Lung (tissue), 12 donors: ENCODE data around the gene NBAS. TPM values are rescaled to one million over a fixed set of nuclear protein-coding genes. Genes with fewer than 3 reads are reported as not detected.

ENCODE experiments used
- ATAC-seq: fragments of 200-7000 bp; cut with Tn5 transposase; one replicate; pipeline ENCODE4 v1.9.1; 2020; ENCODE audit warnings: moderate number of reproducible peaks; ENCODE audit not compliant: insufficient read depth, low FRiP score
- DNase-seq, 3 donors: peaks; one replicate each; pipeline ENCODE4 v3.0.0-alpha.2; 2013 to 2017
- H3K27ac ChIP-seq, 2 donors: one replicate each; pipeline ENCODE4 v1.5.1; 2013; ENCODE audit warnings: mild to moderate bottlenecking in 2 of 2, moderate library complexity in 2 of 2, control low read depth in 1 of 2, inconsistent platforms in 1 of 2, low read depth in 1 of 2, low read length in 1 of 2
- H3K27me3 ChIP-seq, 3 donors: one replicate each; pipeline ENCODE4 v1.5.1; 2013; ENCODE audit warnings: low read length in 2 of 3; ENCODE audit not compliant: control insufficient read depth in 3 of 3, insufficient read depth in 3 of 3
- H3K36me3 ChIP-seq, 4 donors: one replicate each; pipeline ENCODE4 v1.5.1; 2013; ENCODE audit warnings: low read length in 4 of 4, mild to moderate bottlenecking in 1 of 4, moderate library complexity in 1 of 4; ENCODE audit not compliant: control insufficient read depth in 4 of 4, insufficient read depth in 4 of 4
- H3K4me1 ChIP-seq, 5 donors: one replicate each; pipeline ENCODE4 v1.5.1; 2013; ENCODE audit warnings: low read length in 5 of 5, mild to moderate bottlenecking in 2 of 5, moderate library complexity in 1 of 5; ENCODE audit not compliant: control insufficient read depth in 5 of 5, insufficient read depth in 5 of 5
- H3K4me3 ChIP-seq: one replicate; pipeline ENCODE4 v1.5.1; 2013; ENCODE audit warnings: mild to moderate bottlenecking, control low read depth, moderate library complexity
- H3K9ac ChIP-seq, 2 donors: one replicate each; pipeline ENCODE4 v1.5.1; 2013; ENCODE audit warnings: low read length in 2 of 2, control low read depth in 1 of 2; ENCODE audit not compliant: insufficient read depth in 1 of 2
- H3K9me3 ChIP-seq, 4 donors: one replicate each; pipeline ENCODE4 v1.5.1; 2013; ENCODE audit warnings: low read length in 3 of 4, mild to moderate bottlenecking in 1 of 4, moderate library complexity in 1 of 4; ENCODE audit not compliant: control insufficient read depth in 4 of 4, insufficient read depth in 3 of 4
- CTCF ChIP-seq: IDR thresholded peaks from 2 replicates; pipeline ENCODE4 v1.5.1; 2012; ENCODE audit warnings: mild to moderate bottlenecking; ENCODE audit errors: control extremely low read depth, extremely low read depth
- WGBS, 2 donors: extraction: QIAGEN DNeasy Blood & Tissue Kit; methylation state at CpG; one replicate each; pipeline ENCODE4 v1.1.7; 2013; 5-methylcytosine and 5-hydroxymethylcytosine counted together
- polyA plus RNA-seq, 2 donors: library from polyadenylated mRNA; stranded (reverse); fragments of 200-250 nt; gene quantifications; one replicate each; pipeline ENCODE4 v1.2.1, GENCODE V29; 2013
- total RNA-seq, 2 donors: library from RNA; depleted of rRNA in 1 of 2; stranded (reverse); fragments of >200 nt in 1 of 2; gene quantifications; one replicate each; pipeline ENCODE4 v1.2.1, GENCODE V29; 2014 to 2021
- donor health status: control.
- donor health status: control.
- donor health status: Bipolar disorder and iron deficiency.
- donor health status: healthy.
- donor health status: DM: yes; HTN: yes; CAD: no.

The NBAS gene
- total and polyA plus RNA-seq, 4 donors, result 15.6 to 61.3 (median 35.4) TPM

DNA sequence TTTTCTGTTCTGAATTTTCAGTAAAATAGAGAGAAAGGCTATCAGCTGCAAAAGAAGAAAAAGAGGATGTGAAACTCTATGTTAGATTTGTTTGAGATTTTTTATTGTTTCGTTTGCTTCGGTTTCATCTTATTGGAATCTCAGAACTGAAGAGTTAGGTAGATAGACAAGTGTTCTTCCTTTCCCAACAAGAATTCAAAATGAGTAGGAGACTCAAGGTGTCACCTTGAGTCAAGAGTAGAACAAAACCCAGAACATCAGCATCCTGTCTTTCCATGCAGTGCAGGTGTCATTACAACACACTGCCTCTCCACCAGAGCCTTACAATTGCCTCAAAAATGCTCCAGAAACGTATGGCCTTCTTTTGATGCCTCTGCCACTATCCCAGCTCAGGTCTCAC lies 21.1 kb downstream of the NBAS start:
- Histone ChIP-seq H3K9ac (no peak overlapping the region), H3K27me3 (no peaks in the 10 kb centered on the region), H3K9me3 (no peaks in the 10 kb centered on the region), H3K4me3 (no peak overlapping the region), H3K36me3 (peaks cover 0 to 4% (median 1%) of the 10 kb centered on the region in 4 donors), H3K4me1 (peaks cover 0 to 8% (median 0%) of the 10 kb centered on the region in 5 donors), H3K27ac (no peak overlapping the region)
- DNase-seq (no peak), ATAC-seq (no peak)
- 84 to 87% methylated on average over 3 of the region's 3 CpGs for WGBS, 2 donors
- no peak for TF ChIP-seq CTCF

GRCh38 chr2:15538792-15539191 lies 22.3 kb downstream of the NBAS start:
- TF ChIP-seq CTCF, result no peak
- no peaks in the 10 kb centered on the region for H3K27me3 ChIP-seq

GRCh38 chr2:15533860-15534480 lies 27.2 kb downstream of the NBAS start:
- WGBS, 2 donors, result 91 to 93% methylated on average over 5 of the region's 5 CpGs
- Histone ChIP-seq H3K27me3 (no peaks in the 10 kb centered on the region), H3K4me3 (no peak overlapping the region), H3K9ac (no peak overlapping the region), H3K9me3 (no peaks in the 10 kb centered on the region), H3K4me1 (no peaks in the 10 kb centered on the region), H3K36me3 (peaks cover 2 to 15% (median 8%) of the 10 kb centered on the region in 4 donors), H3K27ac (no peak overlapping the region)
- no peak for TF ChIP-seq CTCF
- DNase-seq (no peak), ATAC-seq (no peak)

More at GRCh38 chr2:15538792-15539191, 22.3 kb downstream of the NBAS start:
- Histone ChIP-seq H3K4me3 (no peak overlapping the region), H3K9ac (no peak overlapping the region), H3K4me1 (peaks cover 0 to 8% (median 0%) of the 10 kb centered on the region in 5 donors), H3K36me3 (peaks cover 0 to 7% (median 3%) of the 10 kb centered on the region in 4 donors), H3K27ac (no peak overlapping the region), H3K9me3 (no peaks in the 10 kb centered on the region)
- DNase-seq (no peak), ATAC-seq (no peak)
- 78 to 81% methylated on average over 4 of the region's 4 CpGs for WGBS, 2 donors

- 94 to 95% methylated on average over 5 of the region's 5 CpGs for WGBS, 2 donors
- H3K36me3 ChIP-seq, result peaks cover 2 to 15% (median 8%) of the 10 kb centered on the region in 4 donors
Measured at GRCh38 chr2:15532996-15533395, 28.1 kb downstream of the NBAS start.

More at GRCh38 chr2:15532996-15533395, 28.1 kb downstream of the NBAS start:
- Histone ChIP-seq H3K4me3 (no peak overlapping the region), H3K27ac (no peak overlapping the region), H3K9me3 (no peaks in the 10 kb centered on the region), H3K9ac (no peak overlapping the region), H3K4me1 (no peaks in the 10 kb centered on the region), H3K27me3 (no peaks in the 10 kb centered on the region)
- DNase-seq (no peak), ATAC-seq (no peak)
- TF ChIP-seq CTCF, result no peak
